NCI-H2081 treated with DMSO at 0.1 percent for 48 hours (cell line): ENCODE results near the gene HERPUD1.
"Not testable (repeated sequence)": the region's sequence is repeated elsewhere in the genome, so short reads cannot be mapped to it uniquely, and the experiment has no call there.

Experiments used
- DNase-seq: peaks from one replicate; lab custom pipeline; 2025; lab: John Stamatoyannopoulos, UW

Gene HERPUD1

GRCh38 chr16:56980792-56981724 lies 49.1 kb downstream of the HERPUD1 start:
- DNase-seq: no peak

- DNase-seq: no peak
Measured at GRCh38 chr16:56981729-56982271, 49.9 kb downstream of the HERPUD1 start.

GRCh38 chr16:56982695-56983094 lies 50.8 kb downstream of the HERPUD1 start:
- DNase-seq: no peak

- DNase-seq: no peak
Measured at GRCh38 chr16:56983211-56983751, 51.3 kb downstream of the HERPUD1 start.

GRCh38 chr16:56984639-56985038 lies 52.7 kb downstream of the HERPUD1 start:
- DNase-seq: no peak

GRCh38 chr16:56985288-56985961 lies 53.5 kb downstream of the HERPUD1 start:
- no peak for DNase-seq

- no peak for DNase-seq
Measured at GRCh38 chr16:56985962-56986360, 54.0 kb downstream of the HERPUD1 start.

- DNase-seq: no peak
Measured at GRCh38 chr16:56986361-56986760, 54.4 kb downstream of the HERPUD1 start.

- DNase-seq: not testable (repeated sequence)
Measured at GRCh38 chr16:56986908-56987307, 55.0 kb downstream of the HERPUD1 start.

- no peak for DNase-seq
Measured at GRCh38 chr16:56987692-56988091, 55.8 kb downstream of the HERPUD1 start.

GRCh38 chr16:56988161-56988947 lies 56.4 kb downstream of the HERPUD1 start:
- DNase-seq: no peak

GRCh38 chr16:56988948-56989945 lies 57.3 kb downstream of the HERPUD1 start, which contains the start of gene NLRC5:
TSS of gene NLRC5 (plus strand) at chr16:56989557. CDS start at chr16:57020713, 31,156 bp downstream.
- DNase-seq: no peak

- no peak for DNase-seq
Measured at GRCh38 chr16:56989988-56990387, 58.0 kb downstream of the HERPUD1 start.

GRCh38 chr16:56990407-56991286 lies 58.7 kb downstream of the HERPUD1 start:
- no peak for DNase-seq

GRCh38 chr16:56992431-56992830 lies 60.5 kb downstream of the HERPUD1 start:
- DNase-seq: not testable (repeated sequence)

- no peak for DNase-seq
Measured at GRCh38 chr16:56993204-56993603, 61.3 kb downstream of the HERPUD1 start.

GRCh38 chr16:56994311-56994710 lies 62.4 kb downstream of the HERPUD1 start:
- no peak for DNase-seq
